Measurements from ENCODE around the gene PITPNB.

GRCh38 chr22:27816552-27816951 is 102.5 kb downstream of the PITPNB start:
- TF ChIP-seq, protein P1, sequence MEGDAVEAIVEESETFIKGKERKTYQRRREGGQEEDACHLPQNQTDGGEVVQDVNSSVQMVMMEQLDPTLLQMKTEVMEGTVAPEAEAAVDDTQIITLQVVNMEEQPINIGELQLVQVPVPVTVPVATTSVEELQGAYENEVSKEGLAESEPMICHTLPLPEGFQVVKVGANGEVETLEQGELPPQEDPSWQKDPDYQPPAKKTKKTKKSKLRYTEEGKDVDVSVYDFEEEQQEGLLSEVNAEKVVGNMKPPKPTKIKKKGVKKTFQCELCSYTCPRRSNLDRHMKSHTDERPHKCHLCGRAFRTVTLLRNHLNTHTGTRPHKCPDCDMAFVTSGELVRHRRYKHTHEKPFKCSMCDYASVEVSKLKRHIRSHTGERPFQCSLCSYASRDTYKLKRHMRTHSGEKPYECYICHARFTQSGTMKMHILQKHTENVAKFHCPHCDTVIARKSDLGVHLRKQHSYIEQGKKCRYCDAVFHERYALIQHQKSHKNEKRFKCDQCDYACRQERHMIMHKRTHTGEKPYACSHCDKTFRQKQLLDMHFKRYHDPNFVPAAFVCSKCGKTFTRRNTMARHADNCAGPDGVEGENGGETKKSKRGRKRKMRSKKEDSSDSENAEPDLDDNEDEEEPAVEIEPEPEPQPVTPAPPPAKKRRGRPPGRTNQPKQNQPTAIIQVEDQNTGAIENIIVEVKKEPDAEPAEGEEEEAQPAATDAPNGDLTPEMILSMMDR (IDR thresholded peaks at IDR 0.05) = no peak
- TF ChIP-seq POLR2AphosphoS5 (IDR thresholded peaks at IDR 0.05) (no peak), POLR2A (IDR thresholded peaks at IDR 0.05) (no peak)

Measured in sigmoid colon (tissue), 4 donors.